NCI-H446 treated with DMSO at 0.1 percent for 48 hours (cell line): ENCODE data around the gene GRID1.
A peak's percentile ranks its signal among the peaks of the same experiment; 100 is the strongest.
"Not testable (repeated sequence)": the region's sequence is repeated elsewhere in the genome, so short reads cannot be mapped to it uniquely, and the experiment has no call there.

Source experiments
- DNase-seq: peaks from one replicate; lab custom pipeline; 2025; lab: John Stamatoyannopoulos, UW

The GRID1 gene

GRCh38 chr10:86189891-86190290 is 176.7 kb downstream of the GRID1 start:
- no peak for DNase-seq

- DNase-seq: no peak
These were observed 177.6 kb downstream of the GRID1 start for GRCh38 chr10:86188796-86189558.

- peak; percentile 64 for DNase-seq
These were observed 178.3 kb downstream of the GRID1 start for GRCh38 chr10:86188326-86188725.

GRCh38 chr10:86187499-86188239 is 178.9 kb downstream of the GRID1 start:
- DNase-seq: no peak

GRCh38 chr10:86186633-86187032 is 180.0 kb downstream of the GRID1 start:
- DNase-seq: no peak

GRCh38 chr10:86182595-86182994 is 184.0 kb downstream of the GRID1 start:
- no peak for DNase-seq

GRCh38 chr10:86182150-86182549 is 184.4 kb downstream of the GRID1 start:
- DNase-seq: no peak

- DNase-seq: no peak
These were observed 185.7 kb downstream of the GRID1 start for GRCh38 chr10:86180861-86181260.

- DNase-seq: no peak
These were observed 186.6 kb downstream of the GRID1 start for GRCh38 chr10:86179961-86180360.

- no peak for DNase-seq
These were observed 187.5 kb downstream of the GRID1 start for GRCh38 chr10:86179153-86179524.

- DNase-seq: no peak
These were observed 188.0 kb downstream of the GRID1 start for GRCh38 chr10:86178401-86179152.

- DNase-seq: no peak
These were observed 188.9 kb downstream of the GRID1 start for GRCh38 chr10:86177537-86178155.

- no peak for DNase-seq
These were observed 189.6 kb downstream of the GRID1 start for GRCh38 chr10:86176850-86177536.

GRCh38 chr10:86175476-86175875 is 191.1 kb downstream of the GRID1 start:
- DNase-seq: not testable (repeated sequence)

- DNase-seq: no peak
These were observed 194.3 kb downstream of the GRID1 start for GRCh38 chr10:86172301-86172700.

GRCh38 chr10:86170255-86171108 is 196.1 kb downstream of the GRID1 start:
- DNase-seq: no peak

GRCh38 chr10:86169506-86170254 is 196.9 kb downstream of the GRID1 start:
- no peak for DNase-seq

- DNase-seq: no peak
These were observed 197.5 kb downstream of the GRID1 start for GRCh38 chr10:86169066-86169465.

- no peak for DNase-seq
These were observed 198.3 kb downstream of the GRID1 start for GRCh38 chr10:86168256-86168655.

GRCh38 chr10:86167762-86168128 is 198.8 kb downstream of the GRID1 start:
- DNase-seq: no peak
